Body of pancreas (tissue), 4 donors: ENCODE measurements around the gene DEDD.

ENCODE experiments used
- CTCF ChIP-seq, 7 experiments: fragments of 450-650 bp in 4 of 7; fragments of 200-600 bp in 3 of 7; sonication (generic) in 3 of 7; IDR thresholded peaks; one replicate each; pipeline ENCODE4 v1.5.1; 2016 to 2019; ENCODE audit warnings: antibody characterized with exemption in 7 of 7
- POLR2A ChIP-seq, 3 donors: fragments of 450-650 bp; IDR thresholded peaks; one replicate each; pipeline ENCODE4 v1.6.1; 2016; ENCODE audit warnings: antibody characterized with exemption in 3 of 3, mild to moderate bottlenecking in 2 of 3

- TF ChIP-seq CTCF (IDR thresholded peaks at IDR 0.05) (no peak), POLR2A (IDR thresholded peaks at IDR 0.05) (no peak)
These were observed 48.5 kb downstream of the DEDD start for GRCh38 chr1:161083748-161084596.
